Stomach (tissue), 19 donors: ENCODE measurements around the gene KCNC1. TPM values are rescaled to one million over a fixed set of nuclear protein-coding genes. Genes with fewer than 3 reads are reported as not detected.
A peak's percentile ranks its signal among the peaks of the same experiment; 100 is the strongest.

Experiments
- DNase-seq, 2 donors: peaks; one replicate each; pipeline versions ENCODE4 v3.0.0 to v3.0.0-alpha.2; 2013 to 2019
- H3K27ac ChIP-seq, 5 donors: fragments of 200-600 bp in 4 of 5; sonication (generic) in 4 of 5; one replicate each; pipeline ENCODE4 v1.5.1; 2013 to 2019; ENCODE audit warnings: mild to moderate bottlenecking in 1 of 5, moderate library complexity in 1 of 5
- H3K27me3 ChIP-seq, 3 donors: fragments of 200-600 bp; sonication (generic); one replicate each; pipeline ENCODE4 v1.5.1; 2017 to 2019; ENCODE audit warnings: mixed run types in 1 of 3
- H3K36me3 ChIP-seq, 4 donors: fragments of 200-600 bp; sonication (generic); 1 replicate in 3 of 4; 2 replicates in 1 of 4; pipeline ENCODE4 v1.5.1; 2016 to 2019
- H3K4me1 ChIP-seq, 4 donors: fragments of 200-600 bp; sonication (generic); one replicate each; pipeline ENCODE4 v1.5.1; 2016 to 2019
- H3K4me3 ChIP-seq, 4 donors: fragments of 200-600 bp; sonication (generic) in 3 of 4; one replicate each; pipeline ENCODE4 v1.5.1; 2016 to 2019; ENCODE audit warnings: mild to moderate bottlenecking in 1 of 4
- H3K9me3 ChIP-seq, 4 donors: fragments of 200-600 bp; sonication (generic); one replicate each; pipeline ENCODE4 v1.5.1; 2016 to 2019
- EP300 ChIP-seq: sonication (generic); formaldehyde crosslinking; IDR thresholded peaks from one replicate; pipeline ENCODE4 v1.6.1; 2017; ENCODE audit warnings: antibody characterized with exemption
- POLR2A ChIP-seq, 4 donors: fragments of 450-650 bp; IDR thresholded peaks; one replicate each; pipeline ENCODE4 v1.6.1; 2016; ENCODE audit warnings: antibody characterized with exemption in 4 of 4, control low read depth in 2 of 4, mild to moderate bottlenecking in 1 of 4, moderate library complexity in 1 of 4
- POLR2AphosphoS5 ChIP-seq, 3 donors: sonication (generic); formaldehyde crosslinking; IDR thresholded peaks; one replicate each; pipeline ENCODE4 v1.6.1; 2016; ENCODE audit warnings: antibody characterized with exemption in 3 of 3
- WGBS, 5 donors: extraction: QIAGEN DNeasy Blood & Tissue Kit in 3 of 5; methylation state at CpG; one replicate each; pipeline versions ENCODE4 v1.1.5 to v1.1.7; 2013 to 2018; 5-methylcytosine and 5-hydroxymethylcytosine counted together
- intact Hi-C: fragments of 100-400 bp; cut with DNase I; formaldehyde crosslinking; loops from one replicate; pipeline ENCODE4 v1.15.1; 2023; ENCODE audit warnings: low total_unique reads
- long read RNA-seq, 10 donors: transcript quantifications; one replicate each; lab custom pipeline, GENCODE V29; 2026
- polyA plus RNA-seq, 3 donors: library from polyadenylated mRNA; stranded (reverse); fragments of 200-250 nt; gene quantifications; one replicate each; pipeline ENCODE4 v1.2.3, GENCODE V29; 2013
- total RNA-seq, 5 donors: library from RNA; depleted of rRNA; stranded (reverse); fragments of >200 nt; gene quantifications; one replicate each; pipeline versions ENCODE4 v1.1.0 to v1.2.3, GENCODE V29; 2014 to 2016
- TF ChIP-seq, protein P1 (sequence below), 7 experiments: fragments of 450-650 bp in 4 of 7; fragments of 200-600 bp in 3 of 7; sonication (generic) in 3 of 7; IDR thresholded peaks; one replicate each; pipeline ENCODE4 v1.5.1; 2016 to 2019; ENCODE audit warnings: antibody characterized with exemption in 7 of 7, control low read depth in 2 of 7, mild to moderate bottlenecking in 1 of 7
- donor health status: healthy with polysubstance abuse.
- donor health status: Bipolar disorder and iron deficiency.
- donor health status: healthy.

The KCNC1 gene
- total RNA-seq = under 1 TPM in 1 of 5 donors, not detected in 4; 0.18 TPM
- under 1 TPM in 1 of 3 donors, not detected in 2; 0.03 TPM for polyA plus RNA-seq
- long read RNA-seq, donor 1 = 0 reads
- long read RNA-seq, donor 2 = 0 reads
- long read RNA-seq, donor 3 = 0 reads
- long read RNA-seq, donor 4 = 0 reads
- long read RNA-seq, donor 5, full-length matches to known transcripts = 1 of 1 reads
- long read RNA-seq, donor 5, partial matches to known transcripts = 0 of 1 reads
- long read RNA-seq, donor 5, other reads (novel, unspliced or antisense) = 0 of 1 reads
- long read RNA-seq, donor 6, full-length matches to known transcripts = 1 of 1 reads
- long read RNA-seq, donor 6, partial matches to known transcripts = 0 of 1 reads
- long read RNA-seq, donor 6, other reads (novel, unspliced or antisense) = 0 of 1 reads
- long read RNA-seq, donor 7 = 0 reads
- long read RNA-seq, donor 8 = 0 reads
- long read RNA-seq, donor 9 = 0 reads
- long read RNA-seq, donor 10 = 0 reads

GRCh38 chr11:17734418-17734911, at the start of gene KCNC1:
Gene KCNC1, plus strand, starts transcription at chr11:17734781. Its CDS starts 1,222 bp downstream, at chr11:17736003.
- Histone ChIP-seq H3K27ac (no peak within 1 kb of the TSS), H3K4me1 (peaks cover 16 to 27% (median 24%) of the 10 kb centered on the region in 4 donors), H3K27me3 (peaks cover 25 to 88% (median 58%) of the 10 kb centered on the region in 3 donors), H3K9me3 (no peaks in the 10 kb centered on the region), H3K4me3 (peak within 1 kb of the TSS; percentile 39 to 50 (median 41)), H3K36me3 (no peaks in the 10 kb centered on the region)
- intact Hi-C loops = loop anchor here (5.0 kb wide), 1 partner anchor 243 kb away; no protein-coding TSS in a partner anchor
- 0 to 1% (median 0%) methylated on average over 20 to 64 of the region's 66 CpGs for WGBS, 5 donors
- DNase-seq = peak in 1 of 2 donors; percentile 86
- no peak for TF ChIP-seq POLR2AphosphoS5 (IDR thresholded peaks at IDR 0.05)
- TF ChIP-seq EP300 = no peak
- TF ChIP-seq, protein P1, sequence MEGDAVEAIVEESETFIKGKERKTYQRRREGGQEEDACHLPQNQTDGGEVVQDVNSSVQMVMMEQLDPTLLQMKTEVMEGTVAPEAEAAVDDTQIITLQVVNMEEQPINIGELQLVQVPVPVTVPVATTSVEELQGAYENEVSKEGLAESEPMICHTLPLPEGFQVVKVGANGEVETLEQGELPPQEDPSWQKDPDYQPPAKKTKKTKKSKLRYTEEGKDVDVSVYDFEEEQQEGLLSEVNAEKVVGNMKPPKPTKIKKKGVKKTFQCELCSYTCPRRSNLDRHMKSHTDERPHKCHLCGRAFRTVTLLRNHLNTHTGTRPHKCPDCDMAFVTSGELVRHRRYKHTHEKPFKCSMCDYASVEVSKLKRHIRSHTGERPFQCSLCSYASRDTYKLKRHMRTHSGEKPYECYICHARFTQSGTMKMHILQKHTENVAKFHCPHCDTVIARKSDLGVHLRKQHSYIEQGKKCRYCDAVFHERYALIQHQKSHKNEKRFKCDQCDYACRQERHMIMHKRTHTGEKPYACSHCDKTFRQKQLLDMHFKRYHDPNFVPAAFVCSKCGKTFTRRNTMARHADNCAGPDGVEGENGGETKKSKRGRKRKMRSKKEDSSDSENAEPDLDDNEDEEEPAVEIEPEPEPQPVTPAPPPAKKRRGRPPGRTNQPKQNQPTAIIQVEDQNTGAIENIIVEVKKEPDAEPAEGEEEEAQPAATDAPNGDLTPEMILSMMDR (IDR thresholded peaks at IDR 0.05) = no peak
- TF ChIP-seq POLR2A (IDR thresholded peaks at IDR 0.05) = no peak

GRCh38 chr11:17686231-17686980, 48.2 kb upstream of the KCNC1 start:
- no peak for DNase-seq
- intact Hi-C loops = no loop called here
- H3K4me1 ChIP-seq = no peaks in the 10 kb centered on the region
- no peaks in the 10 kb centered on the region for H3K9me3 ChIP-seq
- no peaks in the 10 kb centered on the region for H3K36me3 ChIP-seq
- H3K27me3 ChIP-seq = peaks cover 0 to 45% (median 7%) of the 10 kb centered on the region in 3 donors
- no peak for TF ChIP-seq POLR2A (IDR thresholded peaks at IDR 0.05)
- H3K4me3 ChIP-seq = no peak overlapping the region
- H3K27ac ChIP-seq = no peak overlapping the region
- WGBS, 5 donors = 39 to 53% (median 41%) methylated on average over 6 to 8 of the region's 8 CpGs

GRCh38 chr11:17687946-17688670, 46.5 kb upstream of the KCNC1 start:
- TF ChIP-seq, protein P1 (IDR thresholded peaks at IDR 0.05) = no peak
- TF ChIP-seq POLR2A (IDR thresholded peaks at IDR 0.05) (no peak), POLR2AphosphoS5 (IDR thresholded peaks at IDR 0.05) (no peak), EP300 (no peak)
- Histone ChIP-seq H3K27me3 (peaks cover 0 to 62% (median 9%) of the 10 kb centered on the region in 3 donors), H3K36me3 (no peaks in the 10 kb centered on the region), H3K9me3 (no peaks in the 10 kb centered on the region), H3K4me1 (no peaks in the 10 kb centered on the region), H3K27ac (no peak overlapping the region), H3K4me3 (no peak overlapping the region)
- DNase-seq = no peak
- intact Hi-C loops = no loop called here
- WGBS, 5 donors = 82 to 90% (median 85%) methylated on average over 18 of the region's 18 CpGs

GRCh38 chr11:17691550-17691949, 43.0 kb upstream of the KCNC1 start:
- H3K4me1 ChIP-seq = peaks cover 0 to 8% (median 0%) of the 10 kb centered on the region in 4 donors
- no peak for TF ChIP-seq EP300
- no peak for TF ChIP-seq POLR2A (IDR thresholded peaks at IDR 0.05)
- TF ChIP-seq, protein P1 (IDR thresholded peaks at IDR 0.05) = no peak
- TF ChIP-seq POLR2AphosphoS5 (IDR thresholded peaks at IDR 0.05) = no peak
- H3K4me3 ChIP-seq = no peak overlapping the region
- no peak overlapping the region for H3K27ac ChIP-seq
- no peaks in the 10 kb centered on the region for H3K9me3 ChIP-seq
- peaks cover 0 to 80% (median 27%) of the 10 kb centered on the region in 3 donors for H3K27me3 ChIP-seq
- 31 to 57% (median 42%) methylated on average over 2 of the region's 2 CpGs for whole genome bisulfite sequencing, 5 donors
- intact Hi-C loops = no loop called here
- no peaks in the 10 kb centered on the region for H3K36me3 ChIP-seq
- DNase-seq = no peak
